ENCODE measurements around the gene CCDC85C. TPM values are rescaled to one million over a fixed set of nuclear protein-coding genes. Genes with fewer than 3 reads are reported as not detected.

Gene CCDC85C
- total RNA-seq, 4 donors from 2014 or later, result 0.88 to 56.3 (median 13.6) TPM

DNA sequence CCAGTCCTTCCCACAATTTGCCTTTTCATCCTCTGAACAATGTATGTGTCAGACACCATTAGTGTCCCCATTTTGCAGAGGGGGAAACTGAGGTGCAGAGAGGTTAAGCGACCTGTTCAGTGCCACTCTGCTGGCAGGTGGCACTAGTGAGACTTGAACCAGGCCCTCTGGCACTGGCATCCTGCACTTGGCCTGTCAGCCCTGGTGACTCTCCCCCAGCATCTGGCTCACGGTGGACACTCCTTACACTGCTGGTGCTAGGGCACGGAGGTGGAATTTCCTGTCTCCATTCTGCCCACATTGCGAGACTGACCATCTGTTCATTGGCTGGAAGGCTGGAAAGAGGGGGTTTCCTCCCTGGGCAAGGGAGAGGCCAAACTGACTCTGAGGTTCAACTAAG, 74.1 kb downstream of the CCDC85C start:
- H3K4me1 ChIP-seq, result peaks cover 0 to 10% of the 10 kb centered on the region in 2 donors
- H3K36me3 ChIP-seq, result no peaks in the 10 kb centered on the region
- intact Hi-C loops (cut with DNase I; ENCODE audit: low total_unique reads), result loop anchor here (10.0 kb wide), 1 partner anchor 75 kb away; the partner anchor contains the start of gene CCDC85C
- TF ChIP-seq, protein P1, sequence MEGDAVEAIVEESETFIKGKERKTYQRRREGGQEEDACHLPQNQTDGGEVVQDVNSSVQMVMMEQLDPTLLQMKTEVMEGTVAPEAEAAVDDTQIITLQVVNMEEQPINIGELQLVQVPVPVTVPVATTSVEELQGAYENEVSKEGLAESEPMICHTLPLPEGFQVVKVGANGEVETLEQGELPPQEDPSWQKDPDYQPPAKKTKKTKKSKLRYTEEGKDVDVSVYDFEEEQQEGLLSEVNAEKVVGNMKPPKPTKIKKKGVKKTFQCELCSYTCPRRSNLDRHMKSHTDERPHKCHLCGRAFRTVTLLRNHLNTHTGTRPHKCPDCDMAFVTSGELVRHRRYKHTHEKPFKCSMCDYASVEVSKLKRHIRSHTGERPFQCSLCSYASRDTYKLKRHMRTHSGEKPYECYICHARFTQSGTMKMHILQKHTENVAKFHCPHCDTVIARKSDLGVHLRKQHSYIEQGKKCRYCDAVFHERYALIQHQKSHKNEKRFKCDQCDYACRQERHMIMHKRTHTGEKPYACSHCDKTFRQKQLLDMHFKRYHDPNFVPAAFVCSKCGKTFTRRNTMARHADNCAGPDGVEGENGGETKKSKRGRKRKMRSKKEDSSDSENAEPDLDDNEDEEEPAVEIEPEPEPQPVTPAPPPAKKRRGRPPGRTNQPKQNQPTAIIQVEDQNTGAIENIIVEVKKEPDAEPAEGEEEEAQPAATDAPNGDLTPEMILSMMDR (IDR thresholded peaks at IDR 0.05), result no peak
- no peak for TF ChIP-seq POLR2A (IDR thresholded peaks at IDR 0.05)
- H3K27ac ChIP-seq, result peak overlapping the region in 1 of 2 donors; percentile 70
- H3K9me3 ChIP-seq, result no peaks in the 10 kb centered on the region
- no peaks in the 10 kb centered on the region for H3K27me3 ChIP-seq
- DNase-seq, result no peak
- no peak overlapping the region for H3K4me3 ChIP-seq

DNA sequence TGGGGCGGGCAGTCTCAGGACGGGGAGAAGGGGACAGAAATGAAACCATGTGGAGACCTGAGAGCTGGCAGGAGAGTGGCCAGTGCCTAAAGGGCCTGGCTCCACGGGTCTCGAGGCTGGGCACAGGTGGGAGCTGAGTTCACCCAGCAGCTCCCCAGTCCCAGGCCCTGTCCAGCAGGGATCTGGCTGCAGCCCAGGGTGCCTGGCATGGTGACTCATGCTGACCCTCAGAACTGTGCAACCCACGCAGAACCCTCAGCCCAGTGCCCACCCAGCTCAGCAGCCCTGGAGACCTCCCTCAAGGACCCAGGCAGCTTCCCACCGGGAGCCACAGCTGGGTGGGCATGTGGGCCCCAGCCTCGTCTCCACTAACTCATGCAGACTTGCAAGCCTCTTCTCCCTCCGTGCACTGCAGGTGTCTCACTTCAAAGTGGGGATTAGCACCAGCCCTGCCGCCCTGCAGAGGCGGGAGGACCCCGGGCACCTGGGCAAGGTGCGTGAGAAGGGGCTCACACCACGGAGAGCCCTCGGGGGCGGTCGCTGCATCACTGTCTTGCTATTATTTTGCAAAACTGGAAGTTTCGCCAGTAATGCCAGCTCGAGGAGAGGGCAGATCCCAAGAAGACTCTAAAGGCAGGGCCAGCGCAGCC, 76.5 kb downstream of the CCDC85C start:
- TF ChIP-seq, protein P1 (IDR thresholded peaks at IDR 0.05), result no peak
- no peak for TF ChIP-seq POLR2A (IDR thresholded peaks at IDR 0.05)
- H3K36me3 ChIP-seq, result no peaks in the 10 kb centered on the region
- peaks cover 0 to 18% of the 10 kb centered on the region in 2 donors for H3K4me1 ChIP-seq
- no peaks in the 10 kb centered on the region for H3K27me3 ChIP-seq
- no peak overlapping the region for H3K4me3 ChIP-seq
- DNase-seq, result no peak
- intact Hi-C loops (cut with DNase I; ENCODE audit: low total_unique reads), result loop anchor here (10.0 kb wide), 1 partner anchor 77 kb away; the partner anchor contains the start of gene CCDC85C
- H3K27ac ChIP-seq, result no peak overlapping the region
- H3K9me3 ChIP-seq, result no peaks in the 10 kb centered on the region

DNA sequence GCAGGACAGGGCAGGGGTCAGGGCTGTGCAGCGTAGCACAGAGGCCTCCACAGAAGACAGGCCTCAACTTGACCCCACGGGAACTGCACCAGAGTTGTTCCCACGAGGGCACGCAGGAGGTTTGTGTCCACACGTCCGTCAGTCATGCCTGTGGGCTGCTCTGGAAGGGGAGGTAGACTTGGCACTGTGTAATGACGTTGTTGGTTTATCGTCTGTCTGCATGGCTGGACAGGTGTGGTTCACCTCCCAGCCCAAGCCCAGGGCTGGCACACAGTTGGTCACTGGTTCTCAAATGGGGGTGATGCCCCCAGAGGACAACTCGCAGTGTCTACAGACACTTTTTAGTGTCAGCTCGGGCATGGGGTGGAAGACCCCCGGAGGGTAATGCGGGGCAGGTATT, 77.0 kb downstream of the CCDC85C start:
- intact Hi-C loops (cut with DNase I; ENCODE audit: low total_unique reads), result loop anchor here (10.0 kb wide), 1 partner anchor 78 kb away; the partner anchor contains the start of gene CCDC85C
- no peak for DNase-seq

DNA sequence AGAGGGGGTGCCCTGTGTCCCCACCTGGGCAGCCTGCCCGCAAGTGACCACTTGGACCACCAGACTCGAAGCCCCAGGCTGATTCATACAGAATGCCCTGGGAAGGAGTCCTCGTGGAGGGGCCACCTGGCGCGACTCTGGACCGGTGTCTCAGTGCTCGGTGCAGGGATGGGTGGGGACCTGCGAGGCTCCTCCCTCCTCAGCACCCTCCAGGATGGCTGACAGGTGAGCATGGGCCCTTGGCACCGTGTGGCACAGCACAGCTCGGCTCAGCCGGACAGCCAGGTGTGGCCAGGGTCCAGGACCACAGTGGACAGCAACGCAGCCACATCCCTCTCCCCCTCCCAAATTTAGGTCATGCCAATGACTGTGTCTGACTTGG, 78.3 kb downstream of the CCDC85C start:
- DNase-seq, result no peak
- H3K27ac ChIP-seq, result peak overlapping the region; percentile 82 to 84
- no peak overlapping the region for H3K4me3 ChIP-seq
- H3K27me3 ChIP-seq, result no peaks in the 10 kb centered on the region
- intact Hi-C loops (cut with DNase I; ENCODE audit: low total_unique reads), result loop anchor here (10.0 kb wide), 1 partner anchor 79 kb away; the partner anchor contains the start of gene CCDC85C
- H3K4me1 ChIP-seq, result peaks cover 0 to 20% of the 10 kb centered on the region in 2 donors
- no peaks in the 10 kb centered on the region for H3K9me3 ChIP-seq
- TF ChIP-seq, protein P1 (IDR thresholded peaks at IDR 0.05), result no peak
- no peak for TF ChIP-seq POLR2A (IDR thresholded peaks at IDR 0.05)
- H3K36me3 ChIP-seq, result no peaks in the 10 kb centered on the region

More for the DNA sequence above, 77.0 kb downstream of the CCDC85C start:
- Histone ChIP-seq H3K27me3 (no peaks in the 10 kb centered on the region), H3K9me3 (no peaks in the 10 kb centered on the region), H3K4me3 (no peak overlapping the region), H3K27ac (peak overlapping the region in 1 of 2 donors; percentile 3), H3K4me1 (peaks cover 0 to 22% of the 10 kb centered on the region in 2 donors), H3K36me3 (no peaks in the 10 kb centered on the region)
- TF ChIP-seq, protein P1 (IDR thresholded peaks at IDR 0.05), result no peak
- TF ChIP-seq POLR2A (IDR thresholded peaks at IDR 0.05), result no peak
